T-cell (primary cell): Measurements from ENCODE around the gene RUSF1. TPM values are rescaled to one million over a fixed set of nuclear protein-coding genes. Genes with fewer than 3 reads are reported as not detected.
"Not testable (repeated sequence)": the region's sequence is repeated elsewhere in the genome, so short reads cannot be mapped to it uniquely, and the experiment has no call there.

ENCODE experiments used
- ATAC-seq, 4 experiments: fragments of 200-7000 bp in 3 of 4; fragments of 150-1000 bp in 1 of 4; cut with Tn5 transposase; replicated peaks in 1 of 4; 1 replicate in 3 of 4; 2 replicates in 1 of 4; pipeline ENCODE4 v1.10.0; 2021; ENCODE audit warnings: moderate library complexity in 3 of 4, mild to moderate bottlenecking in 2 of 4, moderate number of reproducible peaks in 1 of 4
- CTCF ChIA-PET, 2 donors: fragments of 300-600 bp; sonication (Branson Sonifier 250); formaldehyde crosslinking; loops; one replicate each; lab custom pipeline; 2022; ENCODE audit warnings: antibody characterized with exemption in 2 of 2; lab: Charles Lee
- POLR2A ChIA-PET, 2 donors: fragments of 300-600 bp; sonication (Branson Sonifier 250); formaldehyde crosslinking; loops; one replicate each; lab custom pipeline; 2022; ENCODE audit warnings: antibody characterized with exemption in 2 of 2; lab: Charles Lee
- DNase-seq, 35 experiments: peaks; one replicate each; pipeline versions ENCODE4 v3.0.0 to v3.0.0-alpha.2; 2013 to 2023
- H3K27ac ChIP-seq: one replicate; pipeline ENCODE4 v1.5.1; 2013; ENCODE audit warnings: low read length
- H3K27me3 ChIP-seq, 2 experiments: replicated peaks in 1 of 2; 1 replicate in 1 of 2; 2 replicates in 1 of 2; pipeline versions ENCODE4 v1.6.1 to v1.7.0; 2013; ENCODE audit warnings: low read length in 1 of 2, mixed read lengths in 1 of 2; ENCODE audit not compliant: control insufficient read depth in 2 of 2, insufficient read depth in 2 of 2; ENCODE audit errors: extremely low read depth in 1 of 2
- H3K36me3 ChIP-seq, 2 donors: 1 replicate in 1 of 2; 2 replicates in 1 of 2; pipeline versions ENCODE4 v1.6.1 to v1.7.0; 2013; ENCODE audit warnings: low read length in 1 of 2; ENCODE audit not compliant: control insufficient read depth in 2 of 2, insufficient read depth in 1 of 2; ENCODE audit errors: extremely low read depth in 1 of 2
- H3K4me1 ChIP-seq, 2 experiments: 1 replicate in 1 of 2; 2 replicates in 1 of 2; pipeline versions ENCODE4 v1.6.1 to v1.7.0; 2013; ENCODE audit warnings: low read length in 2 of 2, mixed read lengths in 1 of 2; ENCODE audit not compliant: insufficient read depth in 2 of 2, control insufficient read depth in 1 of 2; ENCODE audit errors: extremely low read depth in 1 of 2
- H3K4me3 ChIP-seq, 2 donors: 1 replicate in 1 of 2; 2 replicates in 1 of 2; pipeline versions ENCODE4 v1.5.1 to v1.7.0; 2013; ENCODE audit warnings: mild to moderate bottlenecking in 2 of 2, low read length in 1 of 2, moderate library complexity in 1 of 2; ENCODE audit not compliant: control insufficient read depth in 1 of 2; ENCODE audit errors: extremely low read depth in 1 of 2
- H3K9me3 ChIP-seq: 2 replicates; pipeline ENCODE4 v1.7.0; 2013
- H3K27ac Mint-ChIP-seq, 2 donors: one replicate each; pipeline ENCODE4 v1.8.0; 2020 to 2021; ENCODE audit warnings: mild to moderate bottlenecking in 2 of 2, mixed read lengths in 2 of 2
- H3K27me3 Mint-ChIP-seq, 2 donors: one replicate each; pipeline ENCODE4 v1.8.0; 2021 to 2022; ENCODE audit warnings: mixed read lengths in 2 of 2
- H3K36me3 Mint-ChIP-seq: one replicate; pipeline ENCODE4 v1.8.0; 2021; ENCODE audit warnings: mixed read lengths
- H3K4me1 Mint-ChIP-seq, 3 donors: one replicate each; pipeline ENCODE4 v1.8.0; 2020 to 2022; ENCODE audit warnings: mixed read lengths in 3 of 3, mild to moderate bottlenecking in 1 of 3
- H3K4me3 Mint-ChIP-seq, 3 donors: one replicate each; pipeline ENCODE4 v1.8.0; 2020 to 2022; ENCODE audit warnings: mild to moderate bottlenecking in 3 of 3, mixed read lengths in 3 of 3, moderate library complexity in 3 of 3
- H3K9me3 Mint-ChIP-seq, 3 donors: one replicate each; pipeline ENCODE4 v1.8.0; 2020 to 2022; ENCODE audit warnings: mixed read lengths in 3 of 3
- WGBS: methylation state at CpG from one replicate; pipeline ENCODE4 v1.1.5; 2013; ENCODE audit warnings: missing lambda C conversion rate; ENCODE audit not compliant: insufficient coverage; 5-methylcytosine and 5-hydroxymethylcytosine counted together
- total RNA-seq, 35 experiments: library from RNA in 6 of 35; stranded (reverse) in 6 of 35; fragments of 120-200 nt in 1 of 35; gene quantifications; one replicate each; pipeline versions ENCODE4 v1.2.1 to v1.2.4 and lab custom pipeline; 2013 to 2026

Gene RUSF1
- total RNA-seq (100 to 1,000 TPM in 3 of 5 donors, 10 to 100 TPM in 2; 65.4 to 125 (median 107) TPM), total RNA-seq (lab: John Stamatoyannopoulos, UW) (30.5 to 123 (median 62.5) reads per million in 29 experiments)
- 42.7 TPM for total RNA-seq (2013)

GRCh38 chr16:31507929-31508705 is at the start of gene RUSF1:
RUSF1 (minus strand) TSS chr16:31508391; CDS start chr16:31508373, 18 bp downstream.
- H3K27me3 ChIP-seq: no peaks in the 10 kb centered on the region
- CTCF ChIA-PET: interaction anchor here in 1 of 2 donors (0.9 to 2.8 kb wide), 2 partner anchors 47 to 366 kb away, joined by 3 to 15 read pairs; no protein-coding TSS in a partner anchor
- H3K4me1 ChIP-seq: peaks cover 6 to 37% of the 10 kb centered on the region in 2 experiments
- peaks cover 0 to 2% of the 10 kb centered on the region in 2 donors for H3K36me3 ChIP-seq
- no peaks in the 10 kb centered on the region for H3K9me3 ChIP-seq
- Mint-ChIP-seq H3K4me1 (peaks cover 48 to 55% (median 54%) of the 10 kb centered on the region in 3 donors), H3K9me3 (no peaks in the 10 kb centered on the region), H3K27me3 (no peaks in the 10 kb centered on the region), H3K27ac (peak within 1 kb of the TSS; percentile 97 to 98), H3K4me3 (peak within 1 kb of the TSS; percentile 92 to 95 (median 95)), H3K36me3 (no peaks in the 10 kb centered on the region)
- peak within 1 kb of the TSS; percentile 73 to 95 for H3K4me3 ChIP-seq
- POLR2A ChIA-PET: no interaction called here
- peak; percentile 59 to 86 (median 74) for DNase-seq
- H3K27ac ChIP-seq: peak within 1 kb of the TSS; percentile 93
- WGBS: under 1% methylated on average over 62 of the region's 65 CpGs
- ATAC-seq: peak; percentile 90 to 93 (median 92)

DNA sequence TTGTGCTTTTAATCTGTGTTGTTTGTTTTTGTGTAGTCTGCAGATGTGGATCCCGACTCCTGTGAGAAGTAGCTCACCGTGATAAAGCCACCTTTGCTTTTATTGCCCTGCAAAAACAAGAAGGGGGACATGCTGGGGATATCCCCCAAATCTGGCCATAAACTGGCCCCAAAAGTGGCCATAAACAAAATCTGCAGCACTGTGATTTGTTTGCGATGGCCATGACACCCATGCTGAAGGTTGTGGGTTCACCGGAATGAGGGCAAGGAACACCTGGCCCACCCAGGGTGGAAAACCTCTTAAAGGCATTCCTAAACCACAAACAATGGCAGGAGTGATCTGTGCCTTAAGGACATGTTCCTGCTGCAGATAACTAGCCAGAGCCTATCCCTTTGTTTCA is 34.6 kb upstream of the RUSF1 start:
- Mint-ChIP-seq H3K27ac (no peak overlapping the region), H3K9me3 (peaks cover 0 to 12% (median 10%) of the 10 kb centered on the region in 3 donors), H3K36me3 (peaks cover 5% of the 10 kb centered on the region), H3K27me3 (peaks cover 34 to 37% of the 10 kb centered on the region in 2 donors), H3K4me3 (no peak overlapping the region), H3K4me1 (peaks cover 0 to 2% (median 2%) of the 10 kb centered on the region in 3 donors)
- ATAC-seq: no peak
- CTCF ChIA-PET: no interaction called here
- no peak for DNase-seq
- Histone ChIP-seq H3K9me3 (no peaks in the 10 kb centered on the region), H3K36me3 (no peaks in the 10 kb centered on the region), H3K27ac (no peak overlapping the region), H3K4me3 (peak overlapping the region in 1 of 2 donors; percentile 1), H3K27me3 (peaks cover 0 to 22% of the 10 kb centered on the region in 2 experiments), H3K4me1 (no peaks in the 10 kb centered on the region)
- POLR2A ChIA-PET: no interaction called here
- 88% methylated on average over 2 of the region's 4 CpGs for WGBS

DNA sequence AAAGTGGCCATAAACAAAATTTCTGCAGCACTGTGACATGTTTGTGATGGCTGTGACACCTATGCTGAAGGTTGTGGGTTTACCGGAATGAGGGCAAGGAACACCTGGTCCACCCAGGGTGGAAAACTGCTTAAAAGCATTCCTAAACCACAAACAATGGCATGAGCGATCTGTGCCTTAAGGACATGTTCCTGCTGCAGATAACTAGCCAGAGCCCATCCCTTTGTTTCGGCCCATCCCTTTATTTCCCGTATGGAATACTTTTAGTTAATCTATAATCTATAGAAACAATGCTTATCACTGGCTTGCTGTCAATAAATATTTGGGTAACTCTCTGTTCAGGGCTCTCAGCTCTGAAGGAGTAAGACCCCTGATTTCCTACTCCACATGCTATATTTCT is 31.6 kb upstream of the RUSF1 start:
- H3K4me1 Mint-ChIP-seq, H3K36me3 ChIP-seq, CTCF ChIA-PET, H3K27ac ChIP-seq, H3K4me1 ChIP-seq, H3K4me3 Mint-ChIP-seq, POLR2A ChIA-PET, H3K9me3 ChIP-seq, H3K4me3 ChIP-seq, H3K36me3 Mint-ChIP-seq, DNase-seq, ATAC-seq, H3K27ac Mint-ChIP-seq: not testable (repeated sequence)
- H3K27me3 ChIP-seq: peaks cover 0 to 39% of the 10 kb centered on the region in 2 experiments
- no CpG with 5 or more reads among the region's 4 CpGs for WGBS
- H3K27me3 Mint-ChIP-seq: peaks cover 42 to 52% of the 10 kb centered on the region in 2 donors
- peaks cover 0 to 12% (median 10%) of the 10 kb centered on the region in 3 donors for H3K9me3 Mint-ChIP-seq

DNA sequence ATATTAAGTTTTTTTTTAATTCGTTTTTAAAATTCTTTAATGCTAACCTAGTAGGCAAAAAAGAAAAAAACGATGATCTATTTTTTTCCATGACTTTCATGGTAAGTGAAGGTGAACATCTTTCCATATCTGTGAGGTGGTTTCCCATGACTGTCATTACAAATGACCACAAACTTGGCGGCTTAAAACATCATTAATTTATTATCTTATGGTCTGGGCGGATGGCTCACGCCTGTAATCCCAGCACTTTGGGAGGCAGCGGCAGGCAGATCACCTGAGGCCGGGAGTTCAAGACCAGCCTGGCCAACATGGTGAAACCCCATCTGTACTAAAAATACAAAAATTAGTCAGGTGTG is 30.0 kb upstream of the RUSF1 start:
- CTCF ChIA-PET, H3K4me3 Mint-ChIP-seq, H3K36me3 Mint-ChIP-seq, H3K4me3 ChIP-seq, H3K4me1 ChIP-seq, H3K36me3 ChIP-seq, DNase-seq, H3K27ac ChIP-seq, ATAC-seq, H3K27ac Mint-ChIP-seq, H3K4me1 Mint-ChIP-seq, H3K9me3 ChIP-seq: not testable (repeated sequence)
- H3K27me3 ChIP-seq: peaks cover 0 to 48% of the 10 kb centered on the region in 2 experiments
- POLR2A ChIA-PET: interaction anchor here in 1 of 2 donors (0.6 kb wide), 1 partner anchor 1036 kb away, joined by 10 read pairs; no protein-coding TSS in a partner anchor
- 90% methylated on average over 2 of the region's 7 CpGs for WGBS
- H3K27me3 Mint-ChIP-seq: peaks cover 49 to 57% of the 10 kb centered on the region in 2 donors
- peaks cover 0 to 12% (median 8%) of the 10 kb centered on the region in 3 donors for H3K9me3 Mint-ChIP-seq

GRCh38 chr16:31537362-31538242 is 29.4 kb upstream of the RUSF1 start:
- peaks cover 49 to 57% of the 10 kb centered on the region in 2 donors for H3K27me3 Mint-ChIP-seq
- POLR2A ChIA-PET: interaction anchor here in 1 of 2 donors (0.6 kb wide), 1 partner anchor 1035 kb away, joined by 10 read pairs; no protein-coding TSS in a partner anchor
- H3K27ac ChIP-seq: no peak overlapping the region

More at GRCh38 chr16:31537362-31538242, 29.4 kb upstream of the RUSF1 start:
- Histone ChIP-seq H3K36me3 (no peaks in the 10 kb centered on the region), H3K27me3 (peaks cover 0 to 54% of the 10 kb centered on the region in 2 experiments), H3K9me3 (no peaks in the 10 kb centered on the region), H3K4me1 (peaks cover 0 to 3% of the 10 kb centered on the region in 2 experiments), H3K4me3 (peak overlapping the region in 1 of 2 donors; percentile 17)
- Mint-ChIP-seq H3K4me1 (peaks cover 0 to 7% (median 7%) of the 10 kb centered on the region in 3 donors), H3K9me3 (peaks cover 0 to 12% (median 5%) of the 10 kb centered on the region in 3 donors), H3K36me3 (peaks cover 5% of the 10 kb centered on the region), H3K27ac (no peak overlapping the region), H3K4me3 (peak overlapping the region in 1 of 3 donors; percentile 66)
- CTCF ChIA-PET: no interaction called here
- ATAC-seq: no peak
- no peak for DNase-seq
- WGBS: 27% methylated on average over 39 of the region's 57 CpGs
